Neuronal stem cell (in vitro differentiated cells): ENCODE measurements around the gene MSANTD2.
A peak's percentile ranks its signal among the peaks of the same experiment; 100 is the strongest.

Experiments used
- DNase-seq: peaks from one replicate; pipeline ENCODE4 v3.0.0-alpha.2; 2013; ENCODE audit warnings: low spot score
- H2AFZ ChIP-seq: one replicate; pipeline ENCODE4 v1.6.1; 2013; ENCODE audit warnings: mild to moderate bottlenecking, low read length, inconsistent platforms
- H2AK5ac ChIP-seq: 2 replicates; pipeline ENCODE4 v1.6.1; 2013; ENCODE audit warnings: low read depth, mild to moderate bottlenecking, inconsistent platforms, low read length, moderate library complexity, mixed read lengths
- H2BK120ac ChIP-seq: 2 replicates; pipeline ENCODE4 v1.6.1; 2013; ENCODE audit warnings: low read depth, mild to moderate bottlenecking, inconsistent platforms, low read length, moderate library complexity, mixed read lengths
- H2BK12ac ChIP-seq: one replicate; pipeline ENCODE4 v1.6.1; 2013; ENCODE audit warnings: low read length, inconsistent platforms
- H2BK15ac ChIP-seq: 2 replicates; pipeline ENCODE4 v1.6.1; 2013; ENCODE audit warnings: mild to moderate bottlenecking, low read length, inconsistent platforms, mixed read lengths
- H2BK5ac ChIP-seq: one replicate; pipeline ENCODE4 v1.6.1; 2013; ENCODE audit warnings: inconsistent platforms, mild to moderate bottlenecking, low read length, moderate library complexity
- H3K14ac ChIP-seq: one replicate; pipeline ENCODE4 v1.6.1; 2013; ENCODE audit warnings: low read length, inconsistent platforms
- H3K18ac ChIP-seq: 2 replicates; pipeline ENCODE4 v1.6.1; 2013; ENCODE audit warnings: low read length, inconsistent platforms
- H3K23ac ChIP-seq: 2 replicates; pipeline ENCODE4 v1.6.1; 2013; ENCODE audit warnings: low read depth, mild to moderate bottlenecking, mixed read lengths, low read length, inconsistent platforms; ENCODE audit not compliant: poor library complexity
- H3K27ac ChIP-seq: replicated peaks from 3 replicates; pipeline ENCODE4 v1.5.1; 2013; ENCODE audit warnings: low read length, inconsistent platforms
- H3K27me3 ChIP-seq, 3 experiments: 2 replicates each; pipeline ENCODE4 v1.6.1; 2013; ENCODE audit warnings: low read length in 3 of 3, mild to moderate bottlenecking in 2 of 3, inconsistent platforms in 1 of 3, low read depth in 1 of 3, mixed read lengths in 1 of 3, moderate library complexity in 1 of 3; ENCODE audit not compliant: control insufficient read depth in 3 of 3, insufficient read depth in 3 of 3
- H3K36me3 ChIP-seq, 2 donors: replicated peaks in 1 of 2; 2 replicates each; pipeline ENCODE4 v1.6.1; 2013; ENCODE audit warnings: low read length in 2 of 2; ENCODE audit not compliant: control insufficient read depth in 2 of 2, insufficient read depth in 2 of 2
- H3K4ac ChIP-seq: 2 replicates; pipeline ENCODE4 v1.6.1; 2013; ENCODE audit warnings: inconsistent platforms, mild to moderate bottlenecking, low read length, moderate library complexity
- H3K4me1 ChIP-seq, 2 donors: 1 replicate in 1 of 2; 2 replicates in 1 of 2; pipeline ENCODE4 v1.6.1; 2013; ENCODE audit warnings: low read length in 2 of 2, low read depth in 1 of 2; ENCODE audit not compliant: control insufficient read depth in 2 of 2, insufficient read depth in 1 of 2
- H3K4me2 ChIP-seq: one replicate; pipeline ENCODE4 v1.6.1; 2013; ENCODE audit warnings: mild to moderate bottlenecking, low read length, inconsistent platforms; ENCODE audit not compliant: insufficient read depth, poor library complexity, severe bottlenecking
- H3K4me3 ChIP-seq, 2 donors: 2 replicates each; pipeline ENCODE4 v1.5.1; 2013; ENCODE audit warnings: low read length in 2 of 2, mild to moderate bottlenecking in 2 of 2, inconsistent platforms in 1 of 2, moderate library complexity in 1 of 2
- H3K79me1 ChIP-seq: one replicate; pipeline ENCODE4 v1.6.1; 2013; ENCODE audit warnings: low read depth, mild to moderate bottlenecking, inconsistent platforms, low read length, moderate library complexity
- H3K9ac ChIP-seq: one replicate; pipeline ENCODE4 v1.6.1; 2013; ENCODE audit warnings: mild to moderate bottlenecking, low read depth, low read length, inconsistent platforms; ENCODE audit not compliant: poor library complexity
- H3K9me3 ChIP-seq, 2 donors: replicated peaks in 1 of 2; 2 replicates each; pipeline versions ENCODE3 to v1.6.1; 2013; ENCODE audit warnings: low read length in 2 of 2, mild to moderate bottlenecking in 2 of 2, inconsistent platforms in 1 of 2, low read depth in 1 of 2, mixed read lengths in 1 of 2, moderate library complexity in 1 of 2; ENCODE audit not compliant: control insufficient read depth in 2 of 2, insufficient read depth in 1 of 2
- H4K8ac ChIP-seq: one replicate; pipeline ENCODE4 v1.6.1; 2013; ENCODE audit warnings: low read depth, mild to moderate bottlenecking, inconsistent platforms, low read length, moderate library complexity
- H4K91ac ChIP-seq: one replicate; pipeline ENCODE4 v1.6.1; 2013; ENCODE audit warnings: low read length, low read depth, mild to moderate bottlenecking, inconsistent platforms; ENCODE audit not compliant: poor library complexity
- WGBS, 2 donors: extraction: QIAGEN DNeasy Blood & Tissue Kit; methylation state at CpG; one replicate each; pipeline ENCODE4 v1.1.7; 2013; ENCODE audit warnings: missing lambda C conversion rate in 2 of 2, mixed read lengths in 1 of 2; ENCODE audit not compliant: insufficient read length in 2 of 2, insufficient replicate concordance in 1 of 2; ENCODE audit errors: extremely low coverage in 2 of 2; 5-methylcytosine and 5-hydroxymethylcytosine counted together

The MSANTD2 gene

GRCh38 chr11:124736736-124737135 lies 63.5 kb downstream of the MSANTD2 start:
- Histone ChIP-seq H3K9me3 (peaks cover 0 to under 1% of the 10 kb centered on the region in 2 donors), H3K36me3 (no peaks in the 10 kb centered on the region), H4K91ac (no peak overlapping the region), H3K4me3 (no peak overlapping the region), H2AFZ (no peak overlapping the region), H3K9ac (no peak overlapping the region), H2BK12ac (no peak overlapping the region), H2BK15ac (no peak overlapping the region), H3K14ac (no peak overlapping the region), H4K8ac (no peak overlapping the region), H3K4me2 (no peak overlapping the region), H2AK5ac (peak overlapping the region; percentile 46), H2BK5ac (no peak overlapping the region), H3K23ac (no peak overlapping the region), H3K27me3 (peaks cover 3 to 37% (median 8%) of the 10 kb centered on the region in 3 experiments), H3K79me1 (no peaks in the 10 kb centered on the region), H3K4ac (no peak overlapping the region), H3K18ac (no peak overlapping the region), H2BK120ac (no peak overlapping the region), H3K27ac (no peak overlapping the region), H3K4me1 (peaks cover 14 to 31% of the 10 kb centered on the region in 2 donors)
- no CpG with 5 or more reads among the region's 3 CpGs for WGBS, 2 donors
- no peak for DNase-seq

DNA sequence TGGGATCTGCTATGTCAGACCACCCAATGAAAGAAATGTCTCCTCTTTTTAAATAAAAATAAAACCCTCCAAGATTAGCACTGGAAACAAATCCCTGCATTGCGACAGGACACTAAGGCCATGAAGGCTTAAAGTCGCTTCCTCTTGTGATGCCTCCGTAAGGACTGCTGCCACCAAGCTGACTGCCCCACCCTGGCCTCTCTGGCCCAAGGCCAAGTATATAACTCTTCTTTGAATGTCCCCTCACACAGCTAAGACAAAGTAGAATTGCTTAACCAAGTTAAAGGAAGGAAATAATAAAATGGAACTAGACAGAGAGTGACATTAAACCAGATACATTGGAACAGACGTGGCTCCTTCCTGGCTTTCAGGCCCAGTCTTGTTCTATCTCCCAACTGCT lies 68.0 kb downstream of the MSANTD2 start:
- Histone ChIP-seq H3K79me1 (no peaks in the 10 kb centered on the region), H3K23ac (no peak overlapping the region), H2AK5ac (no peak overlapping the region), H3K27me3 (peaks cover 0 to 3% (median 3%) of the 10 kb centered on the region in 3 experiments), H4K91ac (no peak overlapping the region), H3K18ac (no peak overlapping the region), H3K4me1 (peaks cover 0 to 12% of the 10 kb centered on the region in 2 donors), H2BK5ac (no peak overlapping the region), H3K9ac (no peak overlapping the region), H2BK12ac (no peak overlapping the region), H3K4ac (no peak overlapping the region), H2BK15ac (no peak overlapping the region), H3K14ac (no peak overlapping the region), H3K36me3 (no peaks in the 10 kb centered on the region), H3K9me3 (peaks cover 0 to 2% of the 10 kb centered on the region in 2 donors), H2BK120ac (no peak overlapping the region), H4K8ac (no peak overlapping the region), H3K4me3 (no peak overlapping the region), H3K4me2 (no peak overlapping the region), H2AFZ (no peak overlapping the region), H3K27ac (no peak overlapping the region)
- DNase-seq, result no peak
- no CpG with 5 or more reads among the region's 4 CpGs for WGBS, 2 donors

- Histone ChIP-seq H2BK5ac (no peak overlapping the region), H4K91ac (no peak overlapping the region), H3K27me3 (no peaks in the 10 kb centered on the region), H3K4me3 (no peak overlapping the region), H3K9ac (no peak overlapping the region), H2AFZ (no peak overlapping the region), H3K4me1 (peaks cover 8 to 25% of the 10 kb centered on the region in 2 donors), H3K36me3 (no peaks in the 10 kb centered on the region), H3K4ac (no peak overlapping the region), H3K79me1 (no peaks in the 10 kb centered on the region), H2BK120ac (no peak overlapping the region), H2AK5ac (no peak overlapping the region), H4K8ac (no peak overlapping the region), H3K18ac (no peak overlapping the region), H3K4me2 (no peak overlapping the region), H2BK12ac (no peak overlapping the region), H3K23ac (no peak overlapping the region), H2BK15ac (no peak overlapping the region), H3K14ac (no peak overlapping the region), H3K27ac (no peak overlapping the region), H3K9me3 (peaks cover 0 to 2% of the 10 kb centered on the region in 2 donors)
- DNase-seq, result no peak
- WGBS, 2 donors, result no CpG with 5 or more reads among the region's 4 CpGs
Observed at GRCh38 chr11:124729571-124729970, 70.6 kb downstream of the MSANTD2 start.

GRCh38 chr11:124728134-124728533 lies 72.1 kb downstream of the MSANTD2 start:
- no CpG with 5 or more reads among the region's 2 CpGs for WGBS, 2 donors

More at GRCh38 chr11:124728134-124728533, 72.1 kb downstream of the MSANTD2 start:
- no peak overlapping the region for H2BK5ac ChIP-seq
- H3K27me3 ChIP-seq, result no peaks in the 10 kb centered on the region
- peaks cover 8 to 31% of the 10 kb centered on the region in 2 donors for H3K4me1 ChIP-seq
- H2AFZ ChIP-seq, result no peak overlapping the region
- H3K14ac ChIP-seq, result no peak overlapping the region
- no peak overlapping the region for H2BK120ac ChIP-seq
- peaks cover 0 to 2% of the 10 kb centered on the region in 2 donors for H3K9me3 ChIP-seq
- H4K91ac ChIP-seq, result no peak overlapping the region
- no peak overlapping the region for H3K27ac ChIP-seq
- H3K4me2 ChIP-seq, result no peak overlapping the region
- no peak overlapping the region for H3K4ac ChIP-seq
- H3K18ac ChIP-seq, result no peak overlapping the region
- no peak overlapping the region for H2BK15ac ChIP-seq
- no peak overlapping the region for H3K23ac ChIP-seq
- no peak overlapping the region for H3K9ac ChIP-seq
- no peak overlapping the region for H4K8ac ChIP-seq
- DNase-seq, result no peak
- H3K79me1 ChIP-seq, result no peaks in the 10 kb centered on the region
- H3K36me3 ChIP-seq, result no peaks in the 10 kb centered on the region
- no peak overlapping the region for H3K4me3 ChIP-seq
- H2AK5ac ChIP-seq, result no peak overlapping the region
- no peak overlapping the region for H2BK12ac ChIP-seq
